ENCODE data around the gene NNAT. TPM values are rescaled to one million over a fixed set of nuclear protein-coding genes. Genes with fewer than 3 reads are reported as not detected.

Gene NNAT
- total and polyA plus RNA-seq, 2 donors (not counting 3 experiments of a cell fraction or from before 2014, with no cell fraction given), result 2.3 to 32.9 TPM

DNA sequence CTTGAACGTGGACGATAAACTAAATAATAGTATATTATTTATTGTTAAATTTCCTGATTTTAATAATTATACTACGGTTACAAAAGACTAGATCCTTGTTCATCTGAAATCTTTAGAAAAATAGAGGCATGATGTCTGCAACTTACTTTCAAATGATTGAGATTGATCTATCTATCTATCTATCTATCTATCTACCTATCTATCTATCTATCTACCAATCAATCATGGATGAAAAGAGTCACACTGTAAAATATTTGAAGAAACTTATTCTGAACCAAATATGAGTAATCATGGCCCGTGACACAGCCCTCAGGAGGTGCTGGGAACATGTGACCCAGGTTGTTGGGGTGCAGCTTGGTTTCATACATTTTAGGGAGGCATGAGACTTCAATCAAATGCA, 18.4 kb downstream of the NNAT start:
- ChIA-PET CTCF (interaction anchor here (1.2 to 3.1 kb wide), 4 partner anchors 12 to 347 kb away, joined by 3 to 17 read pairs (median 12); partner anchors contain the start of gene BLCAP), POLR2A (no interaction called here)
- Histone ChIP-seq H2AFZ (ENCODE audit: low read depth, low read length) (no peak overlapping the region), H3K36me3 (ENCODE audit: control insufficient read depth in 2 of 2, extremely low read depth in 1 of 2, insufficient read depth in 2 of 2, low read length in 2 of 2) (no peaks in the 10 kb centered on the region), H3K27ac (ENCODE audit: insufficient read depth, low read depth, low read length) (no peak overlapping the region), H3K9me3 (replicated peaks; ENCODE audit: control insufficient read depth, insufficient read depth, low read length) (no peaks in the 10 kb centered on the region), H3K9me1 (replicated peaks; ENCODE audit: control insufficient read depth, extremely low read depth, insufficient read depth, low read length) (no peaks in the 10 kb centered on the region), H4K20me1 (replicated peaks; ENCODE audit: control insufficient read depth, extremely low read depth, insufficient read depth, low read length) (no peaks in the 10 kb centered on the region), H3K4me3 (replicated peaks in 1 of 3; ENCODE audit: insufficient read depth in 1 of 3, low read depth in 1 of 3, low read length in 3 of 3) (no peak overlapping the region), H3K79me2 (ENCODE audit: control insufficient read depth, insufficient read depth, low read length) (no peaks in the 10 kb centered on the region), H3K9ac (replicated peaks; ENCODE audit: extremely low read depth, insufficient read depth, low read length) (no peak overlapping the region), H3K4me1 (ENCODE audit: control insufficient read depth, extremely low read depth, insufficient read depth, low read length) (peaks cover 14% of the 10 kb centered on the region), H3K4me2 (ENCODE audit: insufficient read depth, low read length) (no peak overlapping the region), H3K27me3 (ENCODE audit: control insufficient read depth in 2 of 2, insufficient read depth in 2 of 2, low read length in 2 of 2) (no peaks in the 10 kb centered on the region)
- dilution Hi-C loops (cut with MboI; ENCODE audit: extremely low pct_ligation_motif_present, low sequenced_read_pairs) (no loop called here), intact Hi-C loops (cut with micrococcal nuclease) (no loop called here)
- BruUV-seq (replicated peaks), result no TSS peak
- DNase-seq (ENCODE audit: low read depth, low spot score) (no peak), FAIRE-seq (no peak)
- TF ChIP-seq POLR2A (IDR thresholded peaks at IDR 0.05; ENCODE audit: low read depth, low read length) (no peak), EZH2 (IDR thresholded peaks at IDR 0.05; ENCODE audit: borderline replicate concordance, low read depth, low read length, severe bottlenecking) (no peak), POLR2AphosphoS5 (IDR thresholded peaks at IDR 0.05; ENCODE audit: insufficient read depth, low read depth, low read length) (no peak), CTCF (IDR thresholded peaks at IDR 0.05; ENCODE audit: extremely low read depth in 1 of 2, insufficient read depth in 1 of 2, low read depth in 1 of 2, low read length in 2 of 2) (no peak), JUN (IDR thresholded peaks at IDR 0.05; ENCODE audit: borderline replicate concordance, insufficient read depth, insufficient read length, low read depth) (no peak), MYC (IDR thresholded peaks at IDR 0.05; ENCODE audit: low read depth, low read length) (no peak), GATA2 (IDR thresholded peaks at IDR 0.05; ENCODE audit: insufficient read depth, insufficient read length, low read depth, low read length) (no peak), FOS (IDR thresholded peaks at IDR 0.05; ENCODE audit: borderline replicate concordance, insufficient read depth, low read length) (no peak)
- TF ChIP-seq, protein P1, sequence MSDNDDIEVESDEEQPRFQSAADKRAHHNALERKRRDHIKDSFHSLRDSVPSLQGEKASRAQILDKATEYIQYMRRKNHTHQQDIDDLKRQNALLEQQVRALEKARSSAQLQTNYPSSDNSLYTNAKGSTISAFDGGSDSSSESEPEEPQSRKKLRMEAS (IDR thresholded peaks at IDR 0.05; ENCODE audit: insufficient read depth, insufficient read length), result no peak

Data from endothelial cell of umbilical vein (primary cell).